HEK293 (cell line): ENCODE results near the gene CDCA3.
"Not testable (repeated sequence)": the region's sequence is repeated elsewhere in the genome, so short reads cannot be mapped to it uniquely, and the experiment has no call there.

Experiments used
- CTCF ChIA-PET: fragments of 350-600 bp; formaldehyde crosslinking; extraction: SDS; loops from one replicate; lab custom pipeline; 2021; ENCODE audit warnings: antibody characterized with exemption; lab: Yijun Ruan, JAX
- POLR2A ChIA-PET: fragments of 300-600 bp; formaldehyde crosslinking; extraction: SDS; loops from one replicate; lab custom pipeline; 2020; ENCODE audit warnings: antibody characterized with exemption, inconsistent platforms; lab: Yijun Ruan, JAX
- H3K27ac ChIP-seq: fragments of 200-500 bp; sonication (Bioruptor generic); 2 replicates; pipeline ENCODE4 v1.5.1; 2014; ENCODE audit warnings: low read depth, low read length, control low read depth, inconsistent platforms; ENCODE audit errors: extremely low read depth
- H3K36me3 ChIP-seq, 2 experiments: fragments of 200-500 bp in 1 of 2; sonication (Bioruptor generic) in 1 of 2; 1 replicate in 1 of 2; 2 replicates in 1 of 2; pipeline ENCODE4 v1.5.1; 2014 to 2017; ENCODE audit warnings: inconsistent platforms in 2 of 2, low read length in 2 of 2; ENCODE audit not compliant: control insufficient read depth in 2 of 2, insufficient read depth in 1 of 2
- H3K4me1 ChIP-seq: fragments of 200-500 bp; sonication (Bioruptor generic); 2 replicates; pipeline ENCODE4 v1.5.1; 2014; ENCODE audit warnings: mild to moderate bottlenecking, low read length, inconsistent platforms; ENCODE audit not compliant: control insufficient read depth, insufficient read depth
- H3K4me3 ChIP-seq: 2 replicates; pipeline ENCODE4 v1.5.1; 2011; ENCODE audit warnings: low read depth, mild to moderate bottlenecking, control low read depth, low read length, moderate library complexity
- H3K9me3 ChIP-seq: fragments of 200-500 bp; sonication (Bioruptor generic); 2 replicates; pipeline ENCODE4 v1.5.1; 2014; ENCODE audit warnings: low read depth, low read length, inconsistent platforms; ENCODE audit not compliant: control insufficient read depth, insufficient read depth
- KLF16 ChIP-seq: fragments of 450-650 bp; formaldehyde crosslinking; IDR thresholded peaks from 2 replicates; pipeline ENCODE4 v1.5.1; 2017; ENCODE audit warnings: missing biosample characterization, missing genetic modification characterization
- SP3 ChIP-seq: fragments of 450-650 bp; formaldehyde crosslinking; IDR thresholded peaks from 2 replicates; pipeline ENCODE4 v1.5.1; 2016; ENCODE audit warnings: missing biosample characterization, missing genetic modification characterization
- ZNF121 ChIP-seq: fragments of 450-650 bp; formaldehyde crosslinking; IDR thresholded peaks from 2 replicates; pipeline ENCODE4 v1.5.1; 2016; ENCODE audit warnings: missing biosample characterization, missing genetic modification characterization
- ZNF146 ChIP-seq: fragments of 450-650 bp; formaldehyde crosslinking; IDR thresholded peaks from 2 replicates; pipeline ENCODE4 v1.5.1; 2016; ENCODE audit warnings: missing biosample characterization, missing genetic modification characterization
- ZNF660 ChIP-seq: fragments of 450-650 bp; IDR thresholded peaks from 2 replicates; pipeline ENCODE4 v1.5.1; 2018; ENCODE audit warnings: missing biosample characterization, mild to moderate bottlenecking, missing genetic modification characterization
- ZNF76 ChIP-seq: fragments of 450-650 bp; formaldehyde crosslinking; IDR thresholded peaks from 2 replicates; pipeline ENCODE4; 2016; ENCODE audit warnings: low read depth, missing biosample characterization, missing genetic modification characterization, borderline replicate concordance
- TF ChIP-seq, protein P1 (sequence below): fragments of 450-650 bp; formaldehyde crosslinking; IDR thresholded peaks from 2 replicates; pipeline ENCODE4 v1.5.0; 2017; ENCODE audit warnings: missing biosample characterization, missing genetic modification characterization, borderline replicate concordance
- TF ChIP-seq, protein P2 (sequence below): fragments of 450-650 bp; formaldehyde crosslinking; conservative IDR thresholded peaks from 2 replicates; pipeline ENCODE4 v1.5.1; 2016; ENCODE audit warnings: low read depth, missing biosample characterization, missing genetic modification characterization
- TF ChIP-seq, protein P3 (sequence below): fragments of 450-650 bp; formaldehyde crosslinking; IDR thresholded peaks from 2 replicates; pipeline ENCODE4 v1.5.1; 2016; ENCODE audit warnings: missing biosample characterization, missing genetic modification characterization

The CDCA3 gene

DNA sequence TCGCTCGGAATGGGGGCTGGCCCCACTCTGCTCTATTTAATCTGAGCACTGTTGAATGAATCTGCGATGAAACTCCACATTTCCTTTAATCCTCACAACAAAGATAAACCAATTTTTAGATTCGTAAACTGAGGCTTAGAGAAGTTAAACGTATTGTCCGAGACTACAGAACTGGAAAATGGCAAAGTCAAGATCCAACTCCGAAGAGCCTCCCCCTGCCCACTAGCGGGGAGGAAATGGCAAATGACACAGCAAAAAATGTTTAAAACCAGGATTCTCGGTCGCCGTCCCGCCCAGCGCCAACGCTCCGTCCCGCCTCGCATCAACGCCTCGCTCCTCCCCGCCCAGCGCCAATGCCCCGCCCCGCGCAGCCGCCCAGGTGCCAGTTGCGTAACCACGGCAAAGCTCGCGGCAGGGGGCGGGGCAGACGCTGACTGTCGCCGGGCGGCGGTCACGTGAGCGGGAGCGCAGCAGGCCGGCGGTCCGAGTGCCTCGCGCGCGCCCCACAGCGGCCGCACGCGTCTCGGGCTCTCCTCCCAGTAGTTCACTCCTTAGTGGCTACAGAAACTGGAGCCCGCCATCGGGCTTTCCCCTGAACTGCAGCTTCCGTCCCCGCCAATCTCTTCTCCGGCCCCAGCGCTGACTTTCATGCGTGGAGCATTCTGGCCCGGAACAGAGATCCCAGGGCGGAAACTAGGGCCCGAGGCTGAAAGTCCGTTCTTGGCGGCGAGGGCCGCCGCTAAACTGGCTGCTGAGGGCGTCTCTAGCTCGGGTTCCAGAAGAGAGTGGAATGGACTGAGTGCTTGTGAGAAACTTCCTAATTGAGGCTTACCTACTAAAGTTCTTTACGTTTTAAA lies 39.9 kb upstream of the CDCA3 start (continued):
- TF ChIP-seq, protein P1, sequence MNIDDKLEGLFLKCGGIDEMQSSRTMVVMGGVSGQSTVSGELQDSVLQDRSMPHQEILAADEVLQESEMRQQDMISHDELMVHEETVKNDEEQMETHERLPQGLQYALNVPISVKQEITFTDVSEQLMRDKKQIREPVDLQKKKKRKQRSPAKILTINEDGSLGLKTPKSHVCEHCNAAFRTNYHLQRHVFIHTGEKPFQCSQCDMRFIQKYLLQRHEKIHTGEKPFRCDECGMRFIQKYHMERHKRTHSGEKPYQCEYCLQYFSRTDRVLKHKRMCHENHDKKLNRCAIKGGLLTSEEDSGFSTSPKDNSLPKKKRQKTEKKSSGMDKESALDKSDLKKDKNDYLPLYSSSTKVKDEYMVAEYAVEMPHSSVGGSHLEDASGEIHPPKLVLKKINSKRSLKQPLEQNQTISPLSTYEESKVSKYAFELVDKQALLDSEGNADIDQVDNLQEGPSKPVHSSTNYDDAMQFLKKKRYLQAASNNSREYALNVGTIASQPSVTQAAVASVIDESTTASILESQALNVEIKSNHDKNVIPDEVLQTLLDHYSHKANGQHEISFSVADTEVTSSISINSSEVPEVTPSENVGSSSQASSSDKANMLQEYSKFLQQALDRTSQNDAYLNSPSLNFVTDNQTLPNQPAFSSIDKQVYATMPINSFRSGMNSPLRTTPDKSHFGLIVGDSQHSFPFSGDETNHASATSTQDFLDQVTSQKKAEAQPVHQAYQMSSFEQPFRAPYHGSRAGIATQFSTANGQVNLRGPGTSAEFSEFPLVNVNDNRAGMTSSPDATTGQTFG (tag by site-specific recombination): no peak
- TF ChIP-seq SP3 (peak; percentile 90), ZNF660 (tag by site-specific recombination) (peak; percentile 92), KLF16 (tag by site-specific recombination) (peak; percentile 57; the same call in 1 of the 2 replicates), ZNF76 (tag by site-specific recombination) (peak; percentile 58; the same call in 1 of the 2 replicates), ZNF146 (tag by site-specific recombination) (no peak)
- TF ChIP-seq, protein P2, sequence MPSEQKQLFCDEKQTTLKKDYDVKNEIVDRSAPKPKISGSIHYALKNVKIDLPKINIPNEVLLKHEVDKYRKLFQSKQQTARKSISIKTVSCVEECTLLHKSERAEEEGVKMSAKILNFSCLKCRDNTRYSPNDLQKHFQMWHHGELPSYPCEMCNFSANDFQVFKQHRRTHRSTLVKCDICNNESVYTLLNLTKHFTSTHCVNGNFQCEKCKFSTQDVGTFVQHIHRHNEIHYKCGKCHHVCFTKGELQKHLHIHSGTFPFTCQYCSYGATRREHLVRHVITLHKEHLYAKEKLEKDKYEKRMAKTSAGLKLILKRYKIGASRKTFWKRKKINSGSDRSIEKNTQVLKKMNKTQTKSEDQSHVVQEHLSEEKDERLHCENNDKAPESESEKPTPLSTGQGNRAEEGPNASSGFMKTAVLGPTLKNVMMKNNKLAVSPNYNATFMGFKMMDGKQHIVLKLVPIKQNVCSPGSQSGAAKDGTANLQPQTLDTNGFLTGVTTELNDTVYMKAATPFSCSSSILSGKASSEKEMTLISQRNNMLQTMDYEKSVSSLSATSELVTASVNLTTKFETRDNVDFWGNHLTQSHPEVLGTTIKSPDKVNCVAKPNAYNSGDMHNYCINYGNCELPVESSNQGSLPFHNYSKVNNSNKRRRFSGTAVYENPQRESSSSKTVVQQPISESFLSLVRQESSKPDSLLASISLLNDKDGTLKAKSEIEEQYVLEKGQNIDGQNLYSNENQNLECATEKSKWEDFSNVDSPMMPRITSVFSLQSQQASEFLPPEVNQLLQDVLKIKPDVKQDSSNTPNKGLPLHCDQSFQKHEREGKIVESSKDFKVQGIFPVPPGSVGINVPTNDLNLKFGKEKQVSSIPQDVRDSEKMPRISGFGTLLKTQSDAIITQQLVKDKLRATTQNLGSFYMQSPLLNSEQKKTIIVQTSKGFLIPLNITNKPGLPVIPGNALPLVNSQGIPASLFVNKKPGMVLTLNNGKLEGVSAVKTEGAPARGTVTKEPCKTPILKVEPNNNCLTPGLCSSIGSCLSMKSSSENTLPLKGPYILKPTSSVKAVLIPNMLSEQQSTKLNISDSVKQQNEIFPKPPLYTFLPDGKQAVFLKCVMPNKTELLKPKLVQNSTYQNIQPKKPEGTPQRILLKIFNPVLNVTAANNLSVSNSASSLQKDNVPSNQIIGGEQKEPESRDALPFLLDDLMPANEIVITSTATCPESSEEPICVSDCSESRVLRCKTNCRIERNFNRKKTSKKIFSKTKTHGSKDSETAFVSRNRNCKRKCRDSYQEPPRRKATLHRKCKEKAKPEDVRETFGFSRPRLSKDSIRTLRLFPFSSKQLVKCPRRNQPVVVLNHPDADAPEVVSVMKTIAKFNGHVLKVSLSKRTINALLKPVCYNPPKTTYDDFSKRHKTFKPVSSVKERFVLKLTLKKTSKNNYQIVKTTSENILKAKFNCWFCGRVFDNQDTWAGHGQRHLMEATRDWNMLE (tag by site-specific recombination): 0 out of 2 replicates have a peak, but pooled peaks have one; percentile 10
- TF ChIP-seq, protein P3, sequence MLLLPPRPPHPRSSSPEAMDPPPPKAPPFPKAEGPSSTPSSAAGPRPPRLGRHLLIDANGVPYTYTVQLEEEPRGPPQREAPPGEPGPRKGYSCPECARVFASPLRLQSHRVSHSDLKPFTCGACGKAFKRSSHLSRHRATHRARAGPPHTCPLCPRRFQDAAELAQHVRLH: no peak
- TF ChIP-seq, all 188 proteins: peak for 48

DNA sequence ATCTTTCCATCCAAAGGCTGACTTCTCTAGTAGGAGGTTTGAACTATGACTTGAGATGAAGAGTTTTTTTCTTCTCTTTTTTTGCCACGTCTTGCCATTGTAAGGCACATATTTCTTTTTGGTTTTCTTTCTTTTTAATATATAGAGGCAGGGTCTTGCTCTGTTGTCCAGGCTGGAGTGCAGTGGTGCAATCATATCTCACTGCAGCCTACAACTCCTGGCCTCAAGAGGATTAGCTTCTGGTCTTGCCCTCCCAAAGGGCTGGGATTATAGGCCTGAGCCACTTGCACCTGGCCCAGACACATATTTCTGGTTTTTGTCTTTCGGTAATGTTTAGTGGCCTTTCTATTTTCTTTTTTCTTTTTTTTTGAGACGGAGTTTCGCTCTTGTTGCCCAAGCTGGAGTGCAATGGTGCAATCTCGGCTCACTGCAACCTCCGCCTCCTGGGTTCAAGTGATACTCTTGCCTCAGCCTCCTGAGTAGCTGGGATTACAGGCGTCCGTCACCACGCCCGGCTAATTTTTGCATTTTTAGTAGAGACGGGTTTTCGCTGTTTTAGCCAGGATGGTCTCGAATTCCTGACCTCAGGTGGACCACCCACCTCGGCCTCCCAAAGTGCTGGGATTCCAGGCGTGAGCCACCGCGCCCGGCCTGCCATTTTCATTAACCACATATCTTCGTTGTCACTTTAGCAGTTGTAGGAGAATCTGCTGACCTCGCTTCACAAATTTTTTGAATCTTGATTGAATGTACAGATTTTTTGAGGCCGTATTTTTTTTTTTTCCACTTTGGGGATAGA lies 38.9 kb upstream of the CDCA3 start:
- peak overlapping the region; percentile 78; the same call in 1 of the 2 replicates for H3K27ac ChIP-seq
- not testable (repeated sequence) for H3K36me3 ChIP-seq, H3K9me3 ChIP-seq, H3K4me1 ChIP-seq
- POLR2A ChIA-PET: interaction anchor here (0.7 kb wide), 1 partner anchor 17 kb away, joined by 3 read pairs; the partner anchor contains the start of gene SPSB2
- peak; percentile 81; the same call in 1 of the 2 replicates for TF ChIP-seq ZNF121 (tag by site-specific recombination)
- TF ChIP-seq, all 188 proteins: peak for 1; not testable (repeated sequence) for 187
- CTCF ChIA-PET: interaction anchor here (0.7 kb wide), 2 partner anchors 38 to 351 kb away, joined by 3 read pairs; partner anchors contain the start of gene USP5
- H3K4me3 ChIP-seq: not testable (repeated sequence)

DNA sequence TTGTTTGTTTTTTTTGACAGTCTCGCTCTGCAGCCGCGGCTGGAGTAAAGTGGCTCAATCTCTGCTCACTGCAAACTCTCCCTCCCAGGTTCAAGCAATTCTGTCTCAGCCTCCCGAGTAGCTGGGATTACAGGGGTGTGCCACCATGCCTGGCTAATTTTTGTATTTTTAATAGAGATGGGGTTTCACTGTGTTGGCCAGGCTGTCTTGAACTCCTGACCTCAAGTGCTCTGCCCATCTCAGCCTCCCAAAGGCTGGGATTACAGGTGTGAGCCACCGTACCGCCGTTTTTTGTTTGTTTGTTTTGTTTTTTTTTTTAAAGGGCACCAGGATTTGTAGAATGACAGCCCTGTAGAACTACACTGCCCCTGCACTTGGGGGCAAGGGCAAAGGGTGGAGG lies 37.7 kb upstream of the CDCA3 start:
- not testable (repeated sequence) for H3K27ac ChIP-seq, H3K9me3 ChIP-seq, H3K4me3 ChIP-seq, H3K4me1 ChIP-seq
- ChIA-PET CTCF (interaction anchor here (0.8 kb wide), 1 partner anchor 17 kb away, joined by 3 read pairs; no protein-coding TSS in a partner anchor), POLR2A (interaction anchor here (1.0 kb wide), 1 partner anchor 16 kb away, joined by 3 read pairs; no protein-coding TSS in a partner anchor)
- H3K36me3 ChIP-seq: peaks cover 0 to 11% of the 10 kb centered on the region in 2 experiments; a peak in 1 of 3 replicates
